GM12878 (cell line): Measurements from ENCODE around the gene TNFRSF8. TPM values are rescaled to one million over a fixed set of nuclear protein-coding genes. Genes with fewer than 3 reads are reported as not detected.

Experiments
- ASH2L ChIP-seq: fragments of 300-600, 200-600 bp; sonication (generic); IDR thresholded peaks from 2 replicates; pipeline ENCODE4 v1.6.1; 2017; ENCODE audit warnings: low read depth, mild to moderate bottlenecking, borderline replicate concordance
- ATF7 ChIP-seq: fragments of 450-650 bp; IDR thresholded peaks from 2 replicates; pipeline ENCODE4 v1.6.1; 2016; ENCODE audit warnings: low read depth, mild to moderate bottlenecking
- BHLHE40 ChIP-seq, 2 experiments: fragments of 450-650 bp in 1 of 2; IDR thresholded peaks; 2 replicates each; pipeline ENCODE4 v1.6.1; 2011 to 2017; ENCODE audit warnings: low read depth in 2 of 2, borderline replicate concordance in 1 of 2, improper control_type of control experiment in 1 of 2, low read length in 1 of 2, mild to moderate bottlenecking in 1 of 2
- BRCA1 ChIP-seq: IDR thresholded peaks from 2 replicates; pipeline ENCODE4 v1.6.1; 2011; ENCODE audit warnings: low read depth, low read length, improper control_type of control experiment
- CBFB ChIP-seq: IDR thresholded peaks from 2 replicates; pipeline ENCODE4 v1.6.1; 2016; ENCODE audit warnings: antibody characterized with exemption, low read depth
- CHD2 ChIP-seq: IDR thresholded peaks from 2 replicates; pipeline ENCODE4 v1.6.1; 2011; ENCODE audit warnings: low read depth, low read length, improper control_type of control experiment, borderline replicate concordance
- EED ChIP-seq: sonication (generic); IDR thresholded peaks from 2 replicates; pipeline ENCODE4 v1.6.1; 2016; ENCODE audit warnings: antibody characterized with exemption, low read depth
- FOXK2 ChIP-seq: fragments of 450-650 bp; IDR thresholded peaks from 2 replicates; pipeline ENCODE4 v1.6.1; 2017; ENCODE audit warnings: mild to moderate bottlenecking, moderate library complexity
- GATAD2B ChIP-seq: fragments of 450-650 bp; conservative IDR thresholded peaks from 2 replicates; pipeline ENCODE4 v1.6.1; 2017; ENCODE audit warnings: low read depth, mild to moderate bottlenecking, moderate library complexity
- HCFC1 ChIP-seq: fragments of 150-350 bp; IDR thresholded peaks from 2 replicates; pipeline ENCODE4 v1.6.1; 2014; ENCODE audit warnings: low read length
- KLF5 ChIP-seq: fragments of 450-650 bp; IDR thresholded peaks from 2 replicates; pipeline ENCODE4 v1.6.1; 2014; ENCODE audit warnings: mild to moderate bottlenecking; ENCODE audit not compliant: partially characterized antibody
- MEF2A ChIP-seq: IDR thresholded peaks from 2 replicates; pipeline ENCODE4 v1.6.1; 2011; ENCODE audit warnings: low read depth, mild to moderate bottlenecking, low read length, moderate library complexity; ENCODE audit not compliant: insufficient read depth
- MEF2B ChIP-seq: fragments of 450-650 bp; IDR thresholded peaks from 2 replicates; pipeline ENCODE4 v1.6.1; 2018; ENCODE audit warnings: mild to moderate bottlenecking, moderate library complexity; ENCODE audit not compliant: partially characterized antibody, poor library complexity, severe bottlenecking
- NRF1 ChIP-seq: conservative IDR thresholded peaks from 2 replicates; pipeline ENCODE4 v1.6.1; 2011; ENCODE audit warnings: mild to moderate bottlenecking, low read depth, low read length, improper control_type of control experiment
- POLR2A ChIP-seq: IDR thresholded peaks from 2 replicates; pipeline ENCODE4 v1.6.1; 2011; ENCODE audit warnings: low read depth, mild to moderate bottlenecking, low read length
- SIN3A ChIP-seq: IDR thresholded peaks from 2 replicates; pipeline ENCODE4 v1.6.1; 2012; ENCODE audit warnings: low read depth, low read length, improper control_type of control experiment
- SRF ChIP-seq, 2 experiments: IDR thresholded peaks; 2 replicates each; pipeline ENCODE4 v1.6.1; 2011; ENCODE audit warnings: low read depth in 2 of 2, low read length in 2 of 2, mild to moderate bottlenecking in 1 of 2, moderate library complexity in 1 of 2
- WRNIP1 ChIP-seq: IDR thresholded peaks from 2 replicates; pipeline ENCODE4 v1.6.1; 2011; ENCODE audit warnings: low read depth, low read length, improper control_type of control experiment, borderline replicate concordance
- ZBED1 ChIP-seq: IDR thresholded peaks from 2 replicates; pipeline ENCODE4 v1.6.1; 2016; ENCODE audit warnings: borderline replicate concordance
- ZSCAN29 ChIP-seq: fragments of 450-650 bp; IDR thresholded peaks from 2 replicates; pipeline ENCODE4 v1.6.1; 2017; ENCODE audit warnings: mild to moderate bottlenecking, moderate library complexity
- polyA plus RNA-seq, 11 experiments: library from polyadenylated mRNA; depleted of rRNA in 4 of 11; unstranded in 6 of 11; stranded (reverse) in 5 of 11; fragments of >200 nt; fragmentation: Nextera tagmentation in 4 of 11; fragmentation: Illumina TruSeq in 1 of 11; extraction: Ambion mirVana in 4 of 11; extraction: Trizol in 1 of 11; gene quantifications; 1 replicate in 1 of 11; 2 replicates in 10 of 11; pipeline versions ENCODE4 v1.2.1 to v1.2.3, GENCODE V29; 2011 to 2016; ENCODE audit warnings: inconsistent platforms in 2 of 11, missing spikeins in 2 of 11, low read depth in 1 of 11
- total RNA-seq, 4 experiments: library from RNA; depleted of rRNA in 3 of 4; stranded (reverse); fragments of >200 nt in 3 of 4; fragmentation: Illumina TruSeq in 1 of 4; extraction: Trizol in 1 of 4; gene quantifications; 2 replicates each; pipeline versions ENCODE4 v1.2.1 to v1.2.3, GENCODE V29; 2013 to 2021
- TF ChIP-seq, protein P1 (sequence below): fragments of 450-650 bp; IDR thresholded peaks from 2 replicates; pipeline ENCODE4 v1.6.1; 2017; ENCODE audit warnings: mild to moderate bottlenecking, moderate library complexity
- TF ChIP-seq, protein P2 (sequence below): IDR thresholded peaks from 2 replicates; pipeline ENCODE4 v1.6.1; 2011; ENCODE audit warnings: borderline replicate concordance, low read depth, mild to moderate bottlenecking, moderate library complexity, mixed read lengths, low read length; ENCODE audit not compliant: insufficient read depth; ENCODE audit errors: extremely low read length
- TF ChIP-seq, protein P3 (sequence below): IDR thresholded peaks from 2 replicates; pipeline ENCODE4 v1.6.1; 2011; ENCODE audit warnings: mild to moderate bottlenecking, low read depth, low read length, moderate library complexity; ENCODE audit not compliant: insufficient replicate concordance
- TF ChIP-seq, protein P4 (sequence below): fragments of 450-650 bp; IDR thresholded peaks from 2 replicates; pipeline ENCODE4 v1.6.1; 2016; ENCODE audit warnings: mild to moderate bottlenecking

Gene TNFRSF8
- total and polyA plus RNA-seq, 10 of the 15 experiments (the other 5 are each of a cell fraction or from before 2014, with no cell fraction given), result 9.8 to 114 (median 58.8) TPM

DNA sequence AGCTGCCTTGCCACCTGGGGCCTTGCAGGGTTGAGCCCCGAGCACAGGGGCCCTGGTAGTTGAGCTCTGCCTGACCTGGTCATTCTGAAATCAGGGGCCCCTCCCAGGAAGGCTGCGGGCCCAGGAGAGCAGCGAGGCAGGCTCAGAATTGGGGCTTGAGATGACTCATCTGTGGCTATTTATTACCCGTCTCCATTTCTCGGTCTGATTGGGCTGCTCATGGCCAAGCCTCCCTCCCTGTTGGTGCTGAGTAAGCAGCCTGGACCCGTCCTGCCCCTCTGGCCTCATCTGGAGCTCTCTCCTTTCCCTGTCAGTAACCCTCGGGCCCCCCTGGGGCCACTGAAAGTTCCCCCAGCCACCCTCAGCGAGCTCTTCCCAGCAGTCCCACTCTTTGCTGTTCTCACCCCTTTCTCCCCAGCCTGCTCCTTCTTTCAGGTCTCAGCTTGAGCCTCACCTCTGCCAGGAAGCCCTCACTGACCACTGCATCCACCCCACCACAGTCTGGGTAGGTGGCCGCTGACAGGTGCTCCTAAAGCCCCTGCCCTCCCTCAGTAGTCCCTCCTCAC is 11.0 kb upstream of the TNFRSF8 start (continued):
- TF ChIP-seq ZSCAN29 (peak; percentile 24; the same call in 1 of the 2 replicates), CHD2 (peak; percentile 36; the same call in 1 of the 2 replicates), ASH2L (no peak), BRCA1 (no peak), NRF1 (no peak), POLR2A (peak; percentile 56; the same call in 1 of the 2 replicates), ATF7 (peak; percentile 85), SRF (IDR thresholded peaks at IDR 0.05; ENCODE audit: low read depth in 2 of 2, low read length in 2 of 2) (peak in 1 of 2 experiments; percentile 72; a peak in 2 of 4 replicates), CBFB (peak; percentile 87), ZBED1 (peak; percentile 87; the same call in 1 of the 2 replicates), GATAD2B (peak; percentile 99), HCFC1 (no peak), SIN3A (no peak), MEF2B (peak; percentile 98), WRNIP1 (no peak), BHLHE40 (IDR thresholded peaks at IDR 0.05; ENCODE audit: borderline replicate concordance in 1 of 2, low read depth in 2 of 2, low read length in 1 of 2) (peak; percentile 81; a peak in 3 of 4 replicates), FOXK2 (no peak), EED (peak; percentile 99), KLF5 (peak; percentile 58), MEF2A (peak; percentile 97)
- TF ChIP-seq, protein P1, sequence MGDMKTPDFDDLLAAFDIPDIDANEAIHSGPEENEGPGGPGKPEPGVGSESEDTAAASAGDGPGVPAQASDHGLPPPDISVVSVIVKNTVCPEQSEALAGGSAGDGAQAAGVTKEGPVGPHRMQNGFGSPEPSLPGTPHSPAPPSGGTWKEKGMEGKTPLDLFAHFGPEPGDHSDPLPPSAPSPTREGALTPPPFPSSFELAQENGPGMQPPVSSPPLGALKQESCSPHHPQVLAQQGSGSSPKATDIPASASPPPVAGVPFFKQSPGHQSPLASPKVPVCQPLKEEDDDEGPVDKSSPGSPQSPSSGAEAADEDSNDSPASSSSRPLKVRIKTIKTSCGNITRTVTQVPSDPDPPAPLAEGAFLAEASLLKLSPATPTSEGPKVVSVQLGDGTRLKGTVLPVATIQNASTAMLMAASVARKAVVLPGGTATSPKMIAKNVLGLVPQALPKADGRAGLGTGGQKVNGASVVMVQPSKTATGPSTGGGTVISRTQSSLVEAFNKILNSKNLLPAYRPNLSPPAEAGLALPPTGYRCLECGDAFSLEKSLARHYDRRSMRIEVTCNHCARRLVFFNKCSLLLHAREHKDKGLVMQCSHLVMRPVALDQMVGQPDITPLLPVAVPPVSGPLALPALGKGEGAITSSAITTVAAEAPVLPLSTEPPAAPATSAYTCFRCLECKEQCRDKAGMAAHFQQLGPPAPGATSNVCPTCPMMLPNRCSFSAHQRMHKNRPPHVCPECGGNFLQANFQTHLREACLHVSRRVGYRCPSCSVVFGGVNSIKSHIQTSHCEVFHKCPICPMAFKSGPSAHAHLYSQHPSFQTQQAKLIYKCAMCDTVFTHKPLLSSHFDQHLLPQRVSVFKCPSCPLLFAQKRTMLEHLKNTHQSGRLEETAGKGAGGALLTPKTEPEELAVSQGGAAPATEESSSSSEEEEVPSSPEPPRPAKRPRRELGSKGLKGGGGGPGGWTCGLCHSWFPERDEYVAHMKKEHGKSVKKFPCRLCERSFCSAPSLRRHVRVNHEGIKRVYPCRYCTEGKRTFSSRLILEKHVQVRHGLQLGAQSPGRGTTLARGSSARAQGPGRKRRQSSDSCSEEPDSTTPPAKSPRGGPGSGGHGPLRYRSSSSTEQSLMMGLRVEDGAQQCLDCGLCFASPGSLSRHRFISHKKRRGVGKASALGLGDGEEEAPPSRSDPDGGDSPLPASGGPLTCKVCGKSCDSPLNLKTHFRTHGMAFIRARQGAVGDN, result peak; percentile 82; the same call in 1 of the 2 replicates
- TF ChIP-seq, protein P2, sequence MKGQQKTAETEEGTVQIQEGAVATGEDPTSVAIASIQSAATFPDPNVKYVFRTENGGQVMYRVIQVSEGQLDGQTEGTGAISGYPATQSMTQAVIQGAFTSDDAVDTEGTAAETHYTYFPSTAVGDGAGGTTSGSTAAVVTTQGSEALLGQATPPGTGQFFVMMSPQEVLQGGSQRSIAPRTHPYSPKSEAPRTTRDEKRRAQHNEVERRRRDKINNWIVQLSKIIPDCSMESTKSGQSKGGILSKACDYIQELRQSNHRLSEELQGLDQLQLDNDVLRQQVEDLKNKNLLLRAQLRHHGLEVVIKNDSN, result no peak
- TF ChIP-seq, protein P3, sequence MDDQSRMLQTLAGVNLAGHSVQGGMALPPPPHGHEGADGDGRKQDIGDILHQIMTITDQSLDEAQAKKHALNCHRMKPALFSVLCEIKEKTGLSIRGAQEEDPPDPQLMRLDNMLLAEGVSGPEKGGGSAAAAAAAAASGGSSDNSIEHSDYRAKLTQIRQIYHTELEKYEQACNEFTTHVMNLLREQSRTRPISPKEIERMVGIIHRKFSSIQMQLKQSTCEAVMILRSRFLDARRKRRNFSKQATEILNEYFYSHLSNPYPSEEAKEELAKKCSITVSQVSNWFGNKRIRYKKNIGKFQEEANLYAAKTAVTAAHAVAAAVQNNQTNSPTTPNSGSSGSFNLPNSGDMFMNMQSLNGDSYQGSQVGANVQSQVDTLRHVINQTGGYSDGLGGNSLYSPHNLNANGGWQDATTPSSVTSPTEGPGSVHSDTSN, result peak; percentile 41
- TF ChIP-seq, protein P4, sequence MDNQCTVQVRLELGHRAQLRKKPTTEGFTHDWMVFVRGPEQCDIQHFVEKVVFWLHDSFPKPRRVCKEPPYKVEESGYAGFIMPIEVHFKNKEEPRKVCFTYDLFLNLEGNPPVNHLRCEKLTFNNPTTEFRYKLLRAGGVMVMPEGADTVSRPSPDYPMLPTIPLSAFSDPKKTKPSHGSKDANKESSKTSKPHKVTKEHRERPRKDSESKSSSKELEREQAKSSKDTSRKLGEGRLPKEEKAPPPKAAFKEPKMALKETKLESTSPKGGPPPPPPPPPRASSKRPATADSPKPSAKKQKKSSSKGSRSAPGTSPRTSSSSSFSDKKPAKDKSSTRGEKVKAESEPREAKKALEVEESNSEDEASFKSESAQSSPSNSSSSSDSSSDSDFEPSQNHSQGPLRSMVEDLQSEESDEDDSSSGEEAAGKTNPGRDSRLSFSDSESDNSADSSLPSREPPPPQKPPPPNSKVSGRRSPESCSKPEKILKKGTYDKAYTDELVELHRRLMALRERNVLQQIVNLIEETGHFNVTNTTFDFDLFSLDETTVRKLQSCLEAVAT, result peak; percentile 66
